Measurements from ENCODE around the gene GLT6D1. TPM values are rescaled to one million over a fixed set of nuclear protein-coding genes. Genes with fewer than 3 reads are reported as not detected.

The GLT6D1 gene
- total and polyA plus RNA-seq, 2 of the 4 experiments (the other 2 are of a cell fraction) = not detected

- no TSS peak for BruUV-seq (replicated peaks)
- H3K4me1 ChIP-seq (ENCODE audit: control insufficient read depth, insufficient read depth, low read length) = no peaks in the 10 kb centered on the region
- no peak overlapping the region for H3K14ac ChIP-seq (replicated peaks; ENCODE audit: low read depth, low read length)
- peaks cover 5% of the 10 kb centered on the region for H3K9me3 ChIP-seq (ENCODE audit: control insufficient read depth, insufficient read depth, low read length)
- H3K4ac ChIP-seq (ENCODE audit: low read depth, low read length) = no peak overlapping the region
- ATAC-seq (ENCODE audit: low read depth) = no peak
- H4K91ac ChIP-seq (ENCODE audit: insufficient read depth, low read depth, low read length) = no peak overlapping the region
- no peaks in the 10 kb centered on the region for H3K79me1 ChIP-seq (ENCODE audit: low read depth in 1 of 2, low read length in 2 of 2)
- no peak overlapping the region for H3K9ac ChIP-seq (ENCODE audit: low read depth, low read length)
- no peak overlapping the region for H3K4me3 ChIP-seq (ENCODE audit: insufficient read depth, low read depth, low read length)
- in situ Hi-C loops (cut with MboI; ENCODE audit: low sequenced_read_pairs) = no loop called here
- DNase-seq = no peak
- no peak overlapping the region for H2BK20ac ChIP-seq (ENCODE audit: low read depth, low read length)
- ChIA-PET POLR2A (ENCODE audit: unreplicated experiment) (no interaction called here), CTCF (no interaction called here)
- no peak overlapping the region for H2AK9ac ChIP-seq (replicated peaks; ENCODE audit: low read depth, low read length, poor library complexity)
- WGBS, 2 experiments (ENCODE audit: extremely low coverage in 2 of 2, insufficient read length in 1 of 2) = 29% methylated on average over 4 of the region's 19 CpGs; no CpG with 5 or more reads in 1 of the 2 experiments
- H2AFZ ChIP-seq (replicated peaks; ENCODE audit: low read length, poor library complexity) = no peak overlapping the region
- H3K9me1 ChIP-seq (ENCODE audit: insufficient read depth, low read length) = no peaks in the 10 kb centered on the region
- no peak overlapping the region for H4K5ac ChIP-seq (ENCODE audit: low read depth, low read length)
- no peak overlapping the region for H2BK120ac ChIP-seq (ENCODE audit: low read depth, low read length)
- no peak overlapping the region for H2AK5ac ChIP-seq (ENCODE audit: low read depth, low read length)
- H3K56ac ChIP-seq (ENCODE audit: extremely low read depth, insufficient read depth, low read length) = no peak overlapping the region
- intact Hi-C loops (cut with micrococcal nuclease) = no loop called here
- no peak overlapping the region for H3K4me2 ChIP-seq (ENCODE audit: low read depth, low read length)
- H3K27me3 ChIP-seq (ENCODE audit: control insufficient read depth, insufficient read depth, low read length) = no peaks in the 10 kb centered on the region
- H2BK5ac ChIP-seq (ENCODE audit: low read depth, low read length, poor library complexity, severe bottlenecking) = no peak overlapping the region
- no peak overlapping the region for H3K18ac ChIP-seq (ENCODE audit: low read depth, low read length)
- dilution Hi-C loops (cut with HindIII; ENCODE audit: low sequenced_read_pairs, unreplicated experiment) = no loop called here
- no peak for TF ChIP-seq RAD21 (IDR thresholded peaks at IDR 0.05; ENCODE audit: low read length)
- no peak for TF ChIP-seq RFX5 (IDR thresholded peaks at IDR 0.05; ENCODE audit: low read depth, low read length)
- TF ChIP-seq SMC3 (IDR thresholded peaks at IDR 0.05; ENCODE audit: low read depth, low read length) = no peak
- TF ChIP-seq MXI1 (IDR thresholded peaks at IDR 0.05; ENCODE audit: borderline replicate concordance, low read depth, low read length) = no peak
- TF ChIP-seq MAFK (IDR thresholded peaks at IDR 0.05; ENCODE audit: low read depth, low read length) = no peak
- TF ChIP-seq FOS (IDR thresholded peaks at IDR 0.05; ENCODE audit: low read depth, low read length) = no peak
- TF ChIP-seq ELK1 (IDR thresholded peaks at IDR 0.05; ENCODE audit: borderline replicate concordance, low read depth, low read length) = no peak
- TF ChIP-seq MAZ (IDR thresholded peaks at IDR 0.05; ENCODE audit: borderline replicate concordance, low read depth, low read length) = no peak
- TF ChIP-seq POLR2A (IDR thresholded peaks at IDR 0.05; ENCODE audit: low read depth, low read length) = no peak
- no peak for TF ChIP-seq USF2 (IDR thresholded peaks at IDR 0.05; ENCODE audit: low read depth, low read length)
- TF ChIP-seq NFE2L2 (IDR thresholded peaks at IDR 0.05; ENCODE audit: low read depth, low read length) = no peak
- TF ChIP-seq CEBPB (IDR thresholded peaks at IDR 0.05; ENCODE audit: low read depth, low read length) = no peak
- no peak for TF ChIP-seq CHD1 (IDR thresholded peaks at IDR 0.05; ENCODE audit: low read depth, low read length)
- no peak for TF ChIP-seq CTCF (conservative IDR thresholded peaks at IDR 0.05; ENCODE audit: low read depth, low read length)
- no peak for TF ChIP-seq BHLHE40 (IDR thresholded peaks at IDR 0.05; ENCODE audit: low read depth, low read length)
- TF ChIP-seq RCOR1 (IDR thresholded peaks at IDR 0.05; ENCODE audit: insufficient replicate concordance, low read length) = no peak
- H4K20me1 ChIP-seq (ENCODE audit: insufficient read depth, low read length) = no peaks in the 10 kb centered on the region
- H3K23ac ChIP-seq (ENCODE audit: low read depth, low read length) = no peak overlapping the region
- no peaks in the 10 kb centered on the region for H3K36me3 ChIP-seq (ENCODE audit: control insufficient read depth, insufficient read depth, low read length)
- H4K8ac ChIP-seq (ENCODE audit: low read depth in 2 of 2, low read length in 2 of 2) = no peak overlapping the region
- no peak overlapping the region for H3K27ac ChIP-seq (ENCODE audit: insufficient read depth, low read length)
- no peak overlapping the region for H2BK15ac ChIP-seq (ENCODE audit: low read depth, low read length)
These were observed 22.6 kb upstream of the GLT6D1 start for GRCh38 chr9:135661816-135662560.

Data from IMR-90 (cell line).